Measurements from ENCODE around the gene LCE3D.

GRCh38 chr1:152546704-152547103, 33.6 kb downstream of the LCE3D start:
- TF ChIP-seq, protein P1, sequence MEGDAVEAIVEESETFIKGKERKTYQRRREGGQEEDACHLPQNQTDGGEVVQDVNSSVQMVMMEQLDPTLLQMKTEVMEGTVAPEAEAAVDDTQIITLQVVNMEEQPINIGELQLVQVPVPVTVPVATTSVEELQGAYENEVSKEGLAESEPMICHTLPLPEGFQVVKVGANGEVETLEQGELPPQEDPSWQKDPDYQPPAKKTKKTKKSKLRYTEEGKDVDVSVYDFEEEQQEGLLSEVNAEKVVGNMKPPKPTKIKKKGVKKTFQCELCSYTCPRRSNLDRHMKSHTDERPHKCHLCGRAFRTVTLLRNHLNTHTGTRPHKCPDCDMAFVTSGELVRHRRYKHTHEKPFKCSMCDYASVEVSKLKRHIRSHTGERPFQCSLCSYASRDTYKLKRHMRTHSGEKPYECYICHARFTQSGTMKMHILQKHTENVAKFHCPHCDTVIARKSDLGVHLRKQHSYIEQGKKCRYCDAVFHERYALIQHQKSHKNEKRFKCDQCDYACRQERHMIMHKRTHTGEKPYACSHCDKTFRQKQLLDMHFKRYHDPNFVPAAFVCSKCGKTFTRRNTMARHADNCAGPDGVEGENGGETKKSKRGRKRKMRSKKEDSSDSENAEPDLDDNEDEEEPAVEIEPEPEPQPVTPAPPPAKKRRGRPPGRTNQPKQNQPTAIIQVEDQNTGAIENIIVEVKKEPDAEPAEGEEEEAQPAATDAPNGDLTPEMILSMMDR (IDR thresholded peaks at IDR 0.05): no peak
- TF ChIP-seq POLR2A (IDR thresholded peaks at IDR 0.05) (no peak), EP300 (IDR thresholded peaks at IDR 0.05) (no peak)

Data from ovary (tissue), 3 donors.